SK-N-MC (cell line): Measurements from ENCODE around the gene SP140L.
"Not testable (repeated sequence)": the region's sequence is repeated elsewhere in the genome, so short reads cannot be mapped to it uniquely, and the experiment has no call there.

Source experiments
- DNase-seq: peaks from one replicate; pipeline ENCODE4 v3.0.0-alpha.2; 2011; ENCODE audit warnings: low read depth, low spot score
- H3K27ac ChIP-seq: fragments of 200-600 bp; sonication (generic); 2 replicates; pipeline ENCODE4 v1.5.1; 2016; ENCODE audit warnings: mixed run types
- H3K36me3 ChIP-seq: fragments of 200-600 bp; sonication (generic); 2 replicates; pipeline ENCODE4 v1.6.1; 2017; ENCODE audit warnings: antibody characterized with exemption, low read length, mixed read lengths; ENCODE audit not compliant: insufficient read depth
- H3K4me3 ChIP-seq: fragments of 200-600 bp; sonication (generic); 2 replicates; pipeline ENCODE4 v1.5.1; 2016
- H3K9ac ChIP-seq: fragments of 200-600 bp; sonication (generic); 2 replicates; pipeline ENCODE4 v1.8.0; 2017; ENCODE audit warnings: mixed run types, mixed read lengths; ENCODE audit not compliant: insufficient read length
- H3K9me3 ChIP-seq: fragments of 200-600 bp; sonication (generic); 2 replicates; pipeline ENCODE4 v1.6.1; 2017; ENCODE audit warnings: low read depth, mild to moderate bottlenecking, antibody characterized with exemption, low read length, moderate library complexity, mixed read lengths
- EZH2 ChIP-seq: fragments of 200-600 bp; sonication (generic); IDR thresholded peaks from one replicate; pipeline ENCODE4 v1.6.1; 2017; ENCODE audit warnings: antibody characterized with exemption
- FOXP2 ChIP-seq: optimal IDR thresholded peaks from 2 replicates; pipeline ENCODE3; 2011; ENCODE audit warnings: mild to moderate bottlenecking, moderate library complexity; ENCODE audit not compliant: insufficient read depth; ENCODE audit errors: extremely low read length, control extremely low read depth
- POLR2AphosphoS5 ChIP-seq: IDR thresholded peaks from 2 replicates; pipeline ENCODE4 v1.6.1; 2012; ENCODE audit warnings: mild to moderate bottlenecking, low read depth, low read length, borderline replicate concordance

Gene SP140L

GRCh38 chr2:230394301-230394700 lies 67.3 kb downstream of the SP140L start:
- Histone ChIP-seq H3K27ac (no peak overlapping the region), H3K4me3 (no peak overlapping the region), H3K36me3 (no peaks in the 10 kb centered on the region), H3K9ac (no peak overlapping the region), H3K9me3 (no peaks in the 10 kb centered on the region)
- DNase-seq = no peak
- TF ChIP-seq FOXP2 (no peak), POLR2AphosphoS5 (no peak), EZH2 (no peak)

GRCh38 chr2:230398698-230399097 lies 71.7 kb downstream of the SP140L start:
- H3K9ac ChIP-seq, DNase-seq, H3K36me3 ChIP-seq, H3K4me3 ChIP-seq, H3K9me3 ChIP-seq, H3K27ac ChIP-seq: not testable (repeated sequence)

GRCh38 chr2:230400041-230400440 lies 73.0 kb downstream of the SP140L start:
- TF ChIP-seq FOXP2 (no peak), EZH2 (no peak), POLR2AphosphoS5 (no peak)
- H3K27ac ChIP-seq = no peak overlapping the region
- no peaks in the 10 kb centered on the region for H3K9me3 ChIP-seq
- no peak overlapping the region for H3K4me3 ChIP-seq
- no peaks in the 10 kb centered on the region for H3K36me3 ChIP-seq
- H3K9ac ChIP-seq = no peak overlapping the region
- DNase-seq = no peak

- TF ChIP-seq FOXP2 = no peak
- no peak for TF ChIP-seq POLR2AphosphoS5
- no peak overlapping the region for H3K9ac ChIP-seq
- no peak overlapping the region for H3K4me3 ChIP-seq
- no peaks in the 10 kb centered on the region for H3K9me3 ChIP-seq
- no peak overlapping the region for H3K27ac ChIP-seq
- no peak for DNase-seq
- no peaks in the 10 kb centered on the region for H3K36me3 ChIP-seq
Observed at GRCh38 chr2:230400454-230400853, 73.5 kb downstream of the SP140L start.

GRCh38 chr2:230401026-230401425 lies 74.0 kb downstream of the SP140L start:
- not testable (repeated sequence) for H3K9me3 ChIP-seq, H3K4me3 ChIP-seq, H3K36me3 ChIP-seq, H3K9ac ChIP-seq, H3K27ac ChIP-seq, DNase-seq

GRCh38 chr2:230403746-230404145 lies 76.8 kb downstream of the SP140L start:
- TF ChIP-seq POLR2AphosphoS5 (no peak), EZH2 (no peak), FOXP2 (no peak)
- H3K27ac ChIP-seq = no peak overlapping the region
- H3K9me3 ChIP-seq = no peaks in the 10 kb centered on the region
- H3K36me3 ChIP-seq = no peaks in the 10 kb centered on the region
- no peak overlapping the region for H3K9ac ChIP-seq
- no peak overlapping the region for H3K4me3 ChIP-seq
- DNase-seq = no peak

GRCh38 chr2:230405824-230406223 lies 78.8 kb downstream of the SP140L start:
- DNase-seq = no peak
- Histone ChIP-seq H3K9ac (no peak overlapping the region), H3K27ac (no peak overlapping the region), H3K36me3 (no peaks in the 10 kb centered on the region), H3K9me3 (no peaks in the 10 kb centered on the region), H3K4me3 (no peak overlapping the region)
- TF ChIP-seq FOXP2 (no peak), POLR2AphosphoS5 (no peak), EZH2 (no peak)

GRCh38 chr2:230408244-230408842 lies 81.3 kb downstream of the SP140L start:
- Histone ChIP-seq H3K9me3 (no peaks in the 10 kb centered on the region), H3K36me3 (no peaks in the 10 kb centered on the region), H3K27ac (no peak overlapping the region), H3K9ac (no peak overlapping the region), H3K4me3 (no peak overlapping the region)
- TF ChIP-seq EZH2 (no peak), FOXP2 (no peak), POLR2AphosphoS5 (no peak)
- DNase-seq = no peak

- not testable (repeated sequence) for DNase-seq, H3K36me3 ChIP-seq, H3K9ac ChIP-seq, H3K27ac ChIP-seq, H3K4me3 ChIP-seq, H3K9me3 ChIP-seq
Observed at GRCh38 chr2:230409316-230409715, 82.3 kb downstream of the SP140L start.
